Measurements from ENCODE around the gene OR11H6.
A peak's percentile ranks its signal among the peaks of the same experiment; 100 is the strongest.
"Not testable (repeated sequence)": the region's sequence is repeated elsewhere in the genome, so short reads cannot be mapped to it uniquely, and the experiment has no call there.

Gene OR11H6, protein sequence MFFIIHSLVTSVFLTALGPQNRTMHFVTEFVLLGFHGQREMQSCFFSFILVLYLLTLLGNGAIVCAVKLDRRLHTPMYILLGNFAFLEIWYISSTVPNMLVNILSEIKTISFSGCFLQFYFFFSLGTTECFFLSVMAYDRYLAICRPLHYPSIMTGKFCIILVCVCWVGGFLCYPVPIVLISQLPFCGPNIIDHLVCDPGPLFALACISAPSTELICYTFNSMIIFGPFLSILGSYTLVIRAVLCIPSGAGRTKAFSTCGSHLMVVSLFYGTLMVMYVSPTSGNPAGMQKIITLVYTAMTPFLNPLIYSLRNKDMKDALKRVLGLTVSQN

DNA sequence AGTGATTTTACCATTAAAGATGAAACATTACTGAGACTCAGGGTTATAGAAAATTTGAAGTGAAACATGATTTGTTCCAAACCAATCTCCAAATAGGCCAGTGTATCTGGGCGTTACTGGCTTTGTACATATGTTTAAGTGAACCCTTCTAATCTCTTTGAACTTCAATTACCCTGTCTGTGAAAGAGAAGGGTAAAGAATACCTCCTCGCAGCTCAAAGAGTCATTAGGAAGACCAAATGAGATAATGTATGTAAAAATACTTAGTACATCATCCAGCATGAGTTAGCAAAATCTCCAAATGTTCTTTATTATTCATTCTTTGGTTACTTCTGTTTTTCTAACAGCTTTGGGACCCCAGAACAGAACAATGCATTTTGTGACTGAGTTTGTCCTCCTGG, at the start of gene OR11H6:
TSS of gene OR11H6 (plus strand) at position 301 of the 400 bp plus-strand sequence. CDS start at position 301, 0 bp downstream.
- no peak for DNase-seq (ENCODE audit: low read depth)

DNA sequence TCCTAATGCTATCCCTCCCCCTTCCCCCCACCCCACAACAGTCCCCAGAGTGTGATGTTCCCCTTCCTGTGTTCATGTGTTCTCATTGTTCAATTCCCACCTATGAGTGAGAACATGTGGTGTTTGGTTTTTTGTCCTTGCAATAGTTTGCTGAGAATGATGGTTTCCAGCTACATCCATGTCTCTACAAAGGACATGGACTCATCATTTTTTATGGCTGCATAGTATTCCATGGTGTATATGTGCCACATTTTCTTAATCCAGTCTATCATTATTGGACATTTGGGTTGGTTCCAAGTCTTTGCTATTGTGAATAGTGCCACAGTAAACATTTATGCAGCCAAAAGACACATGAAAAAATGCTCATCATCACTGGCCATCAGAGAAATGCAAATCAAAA, 49.3 kb upstream of the OR11H6 start:
- not testable (repeated sequence) for DNase-seq (ENCODE audit: low read depth)

DNA sequence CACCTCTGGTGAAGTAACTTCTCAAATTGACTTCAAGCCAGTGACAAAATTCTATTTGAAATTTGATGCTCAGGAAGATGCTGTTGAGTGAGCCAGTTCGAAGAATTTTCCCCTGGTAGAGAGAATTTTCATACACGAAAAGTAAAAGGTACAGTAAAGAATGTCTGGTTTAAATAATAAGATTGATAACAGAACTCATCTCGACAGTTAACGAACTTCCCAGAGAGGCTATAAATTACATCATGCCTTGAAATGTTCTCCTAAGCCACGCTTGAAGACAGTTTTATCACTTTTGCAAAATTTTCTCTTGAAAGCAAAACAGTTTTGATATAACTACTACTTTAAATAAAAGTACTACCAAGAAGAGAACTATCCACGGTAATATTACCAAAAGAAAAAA, 47.2 kb upstream of the OR11H6 start:
- DNase-seq (ENCODE audit: low read depth), result no peak

DNA sequence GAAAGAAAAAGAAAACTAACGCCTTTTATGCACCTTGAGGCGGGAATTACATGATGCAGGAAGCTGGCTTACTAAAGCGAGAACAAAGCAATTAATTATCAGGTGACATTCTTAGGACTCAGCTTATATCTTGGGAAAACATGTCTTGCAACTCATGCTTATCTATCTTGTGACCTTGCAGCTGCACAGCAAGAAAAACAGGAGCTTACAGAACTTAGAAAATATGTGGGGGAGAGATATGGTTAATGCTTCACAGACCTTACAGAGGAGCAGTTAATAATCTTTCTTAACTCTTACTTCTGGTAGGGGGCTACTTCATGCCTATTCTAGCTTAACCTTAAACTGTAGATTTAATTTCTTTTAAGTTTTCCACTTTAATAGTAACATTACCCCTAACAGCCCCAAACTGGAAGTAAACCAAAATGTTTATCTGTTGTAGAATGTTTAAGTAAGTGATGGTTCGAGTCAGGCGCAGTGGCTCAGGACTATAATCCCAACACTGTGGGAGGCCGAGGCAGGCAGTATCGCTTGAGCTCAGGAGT, 46.0 kb upstream of the OR11H6 start:
- DNase-seq (ENCODE audit: low read depth), result no peak

DNA sequence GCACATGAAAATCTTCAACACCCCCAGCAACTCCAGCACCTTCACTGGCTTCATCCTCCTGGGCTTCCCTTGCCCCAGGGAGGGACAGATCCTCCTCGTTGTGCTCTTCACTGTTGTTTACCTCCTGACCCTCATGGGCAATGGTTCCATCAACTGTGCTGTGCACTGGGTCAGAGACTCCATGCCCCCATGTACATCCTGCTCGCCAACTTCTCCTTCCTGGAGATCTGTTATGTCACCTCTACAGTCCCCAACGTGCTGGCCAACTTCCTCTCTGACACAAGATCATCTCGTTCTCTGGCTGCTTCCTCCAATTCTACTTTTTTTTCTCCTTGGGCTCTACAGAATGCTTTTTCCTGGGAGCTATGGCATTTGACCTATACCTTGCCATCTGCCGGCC, 44.3 kb upstream of the OR11H6 start:
- DNase-seq (ENCODE audit: low read depth), result no peak

DNA sequence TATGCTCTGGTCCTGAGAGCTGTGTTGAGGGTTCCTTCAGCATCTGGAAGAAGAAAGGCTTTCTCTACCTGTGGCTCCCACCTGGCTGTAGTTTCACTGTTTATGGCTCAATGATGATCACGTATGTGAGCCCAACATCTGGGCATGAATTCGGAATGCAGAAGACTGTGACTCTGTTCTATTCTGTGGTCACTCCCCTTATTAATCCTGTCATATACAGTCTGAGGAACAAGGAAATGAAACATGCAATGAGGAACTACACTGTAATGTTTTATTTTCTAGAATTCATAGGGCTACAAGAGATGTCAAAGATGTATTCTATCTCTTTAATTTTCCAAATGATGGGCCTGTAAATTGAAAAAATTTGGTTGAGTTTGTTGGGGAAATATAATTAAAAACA, 43.6 kb upstream of the OR11H6 start:
- DNase-seq (ENCODE audit: low read depth), result no peak

DNA sequence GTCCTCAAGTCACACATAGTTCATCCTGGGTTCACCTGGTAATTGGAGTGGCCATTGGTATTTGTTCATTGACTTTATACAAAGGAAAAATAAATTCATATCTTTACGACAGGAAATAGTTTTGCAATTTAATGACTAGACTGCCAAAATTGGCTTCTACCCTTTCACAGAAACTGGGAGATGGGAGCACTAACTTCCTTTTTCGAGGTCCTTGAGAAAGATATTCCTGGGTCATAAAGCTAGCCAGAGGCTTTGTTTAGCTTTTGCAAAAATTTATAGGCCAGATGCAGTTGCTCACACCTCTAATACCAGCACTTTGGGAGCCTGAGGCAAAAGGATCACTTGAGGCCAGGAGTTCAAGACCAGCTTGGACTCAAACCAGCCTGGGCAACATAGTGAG, 43.0 kb upstream of the OR11H6 start:
- no peak for DNase-seq (ENCODE audit: low read depth)

DNA sequence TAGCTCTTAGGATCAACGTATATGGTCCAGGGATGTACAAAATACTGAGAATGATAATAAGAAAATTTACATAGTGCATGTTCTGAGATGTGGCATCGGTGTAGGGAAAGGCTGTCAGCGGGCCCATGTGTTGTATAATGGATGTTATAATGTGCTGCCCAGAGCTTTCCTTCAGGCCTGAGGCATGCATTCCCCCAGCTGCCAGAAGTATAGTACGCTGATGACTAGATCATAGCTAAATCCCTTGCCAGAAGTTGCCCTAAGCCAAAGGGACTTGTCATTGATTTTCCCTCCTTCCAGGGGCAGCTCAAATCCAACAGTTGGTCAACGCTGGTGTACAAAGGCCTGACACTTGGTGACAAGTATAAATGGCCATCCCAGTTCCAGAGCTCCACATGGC, 39.3 kb upstream of the OR11H6 start:
- no peak for DNase-seq (ENCODE audit: low read depth)

DNA sequence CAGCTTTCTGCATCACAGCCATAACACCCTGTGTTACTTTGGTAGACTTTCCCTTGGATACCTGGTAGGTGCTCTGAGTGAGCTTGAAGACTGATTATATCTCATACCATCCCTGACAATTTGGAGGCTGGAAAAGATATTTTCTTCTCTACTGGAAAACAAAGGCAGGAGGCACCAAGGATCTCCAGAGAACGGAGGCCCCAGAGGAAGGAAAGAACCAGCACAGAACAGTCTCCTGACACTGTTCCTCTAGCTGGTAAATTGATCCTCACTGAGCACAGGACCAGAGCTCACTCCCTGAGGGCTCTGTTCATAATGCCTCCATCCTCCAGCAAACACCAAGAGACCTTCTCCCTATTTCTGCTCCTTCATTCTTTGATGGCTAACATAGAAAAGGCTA, 32.9 kb upstream of the OR11H6 start, which contains the start of gene OR11G2:
TSS of gene OR11G2 (plus strand) at position 301 of the 400 bp plus-strand sequence. CDS start 6,542 bp downstream, outside the sequence.
- DNase-seq (ENCODE audit: low read depth), result no peak

DNA sequence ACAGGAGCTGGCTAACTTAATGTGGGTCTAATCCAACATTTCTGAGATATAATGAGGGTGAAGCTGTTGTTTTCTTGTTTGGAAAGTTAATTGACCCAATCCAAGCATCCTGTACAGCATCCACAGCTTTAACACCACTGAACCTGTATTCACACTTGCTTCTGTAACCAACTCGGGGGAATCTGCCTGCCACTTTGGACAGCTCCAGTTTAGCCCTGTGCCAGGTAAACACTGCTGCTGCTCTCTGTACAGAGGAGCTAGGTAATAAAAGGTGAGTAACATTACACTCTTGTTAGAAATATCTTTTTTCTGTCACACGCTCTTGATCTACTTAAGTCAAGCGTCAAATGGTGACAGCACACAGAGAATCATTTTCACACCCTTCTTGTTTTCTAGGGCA, 32.1 kb upstream of the OR11H6 start:
- DNase-seq (ENCODE audit: low read depth), result no peak

DNA sequence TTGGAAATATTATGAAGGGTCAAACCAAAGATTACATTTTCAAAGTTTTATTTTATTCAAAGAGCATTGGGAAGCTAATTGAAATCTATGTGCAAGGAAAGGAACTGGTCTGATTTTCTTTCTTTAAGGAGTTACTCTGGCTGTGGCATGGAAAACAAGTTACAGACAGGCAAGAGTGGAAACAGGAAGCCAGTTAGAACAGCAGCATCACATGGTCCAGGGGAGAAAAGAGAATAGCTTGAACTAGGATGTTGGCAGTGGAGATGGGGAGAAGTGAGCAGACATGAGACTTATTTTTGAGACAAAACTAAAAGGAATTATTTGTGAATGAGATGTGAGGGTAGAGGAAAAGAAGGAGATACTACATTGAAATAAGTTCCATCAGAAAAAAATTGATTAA, 29.4 kb upstream of the OR11H6 start:
- no peak for DNase-seq (ENCODE audit: low read depth)

DNA sequence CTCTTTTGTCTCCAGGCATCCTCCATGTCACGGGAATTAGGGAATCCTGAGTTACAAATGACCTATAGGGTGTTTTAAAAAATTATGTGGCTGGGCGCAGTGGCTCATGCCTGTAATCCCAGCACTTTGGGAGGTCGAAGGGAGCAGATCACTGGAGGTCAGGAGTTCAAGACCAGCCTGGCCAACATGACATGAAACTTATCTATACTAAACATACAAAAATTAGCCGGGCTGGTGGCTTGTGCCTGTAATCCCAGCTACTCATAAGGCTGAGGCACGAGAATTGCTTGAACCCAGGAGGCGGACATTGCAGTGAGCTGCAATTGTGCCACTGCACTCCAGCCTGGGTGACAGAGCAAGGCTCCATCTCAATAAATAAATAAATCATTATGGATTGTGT, 28.3 kb upstream of the OR11H6 start:
- not testable (repeated sequence) for DNase-seq (ENCODE audit: low read depth)

DNA sequence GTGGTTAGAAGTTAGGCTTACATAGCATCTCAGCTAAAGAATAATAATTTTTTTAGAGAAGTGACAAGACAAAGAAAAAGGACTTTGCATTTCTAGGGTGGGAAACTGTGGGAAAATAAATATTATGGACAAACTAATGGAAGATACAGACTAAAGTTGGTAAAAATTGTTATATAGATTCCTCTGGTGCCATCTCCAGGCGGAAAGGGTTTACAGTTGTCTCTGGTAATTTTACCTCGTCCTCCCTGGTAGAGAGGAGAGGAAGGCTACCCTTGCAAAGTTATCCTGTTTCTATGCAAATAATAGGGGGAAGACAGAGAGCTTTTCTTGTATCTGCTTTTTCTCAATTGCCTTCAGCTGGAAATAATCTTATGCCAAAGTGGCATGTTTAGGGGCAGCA, 27.6 kb upstream of the OR11H6 start:
- no peak for DNase-seq (ENCODE audit: low read depth)

DNA sequence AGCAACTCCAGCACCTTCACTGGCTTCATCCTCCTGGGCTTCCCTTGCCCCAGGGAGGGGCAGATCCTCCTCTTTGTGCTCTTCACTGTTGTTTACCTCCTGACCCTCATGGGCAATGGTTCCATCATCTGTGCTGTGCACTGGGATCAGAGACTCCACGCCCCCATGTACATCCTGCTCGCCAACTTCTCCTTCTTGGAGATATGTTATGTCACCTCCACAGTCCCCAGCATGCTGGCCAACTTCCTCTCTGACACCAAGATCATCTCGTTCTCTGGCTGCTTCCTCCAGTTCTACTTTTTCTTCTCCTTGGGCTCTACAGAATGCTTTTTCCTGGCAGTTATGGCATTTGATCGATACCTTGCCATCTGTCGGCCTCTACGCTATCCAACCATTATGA, 26.1 kb upstream of the OR11H6 start:
- no peak for DNase-seq (ENCODE audit: low read depth)

DNA sequence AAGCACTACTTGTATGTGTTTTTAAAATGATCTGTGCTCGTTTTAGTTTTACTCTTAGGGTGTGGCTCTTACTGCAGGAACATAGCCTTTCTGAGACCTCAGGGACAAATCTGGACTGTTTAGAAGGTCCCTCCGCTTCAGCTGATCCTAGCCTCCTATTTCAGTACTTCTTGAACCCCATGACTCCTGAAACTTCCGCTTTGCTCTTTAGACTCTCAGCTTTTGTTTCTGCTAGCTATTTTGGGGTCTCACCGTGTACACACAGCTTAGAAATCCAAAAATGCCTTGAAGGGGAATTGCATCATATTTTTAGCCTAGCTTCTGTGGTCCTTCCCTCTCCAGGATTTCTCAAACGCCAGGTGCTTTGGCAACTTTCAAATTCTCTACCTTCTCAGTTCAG, 24.5 kb upstream of the OR11H6 start:
- DNase-seq (ENCODE audit: low read depth), result no peak

DNA sequence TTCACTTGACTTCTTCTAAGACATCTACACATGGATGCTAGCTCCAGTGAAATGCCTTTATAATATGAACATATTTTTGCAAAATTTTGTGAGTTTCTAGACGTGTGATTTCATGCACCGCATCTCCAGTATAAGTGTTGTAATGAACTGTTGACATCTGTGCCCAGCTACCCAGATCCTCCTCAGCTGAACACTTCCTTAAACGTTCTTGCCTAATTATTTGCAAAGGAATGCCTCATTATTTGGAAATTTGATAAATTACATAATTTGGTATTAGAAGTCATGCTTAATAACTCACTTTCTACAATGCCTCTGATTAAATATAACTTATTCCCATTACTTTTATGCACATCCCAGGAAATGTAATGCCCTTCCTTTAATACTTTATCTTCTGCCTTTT, 18.8 kb upstream of the OR11H6 start:
- DNase-seq (ENCODE audit: low read depth), result no peak

DNA sequence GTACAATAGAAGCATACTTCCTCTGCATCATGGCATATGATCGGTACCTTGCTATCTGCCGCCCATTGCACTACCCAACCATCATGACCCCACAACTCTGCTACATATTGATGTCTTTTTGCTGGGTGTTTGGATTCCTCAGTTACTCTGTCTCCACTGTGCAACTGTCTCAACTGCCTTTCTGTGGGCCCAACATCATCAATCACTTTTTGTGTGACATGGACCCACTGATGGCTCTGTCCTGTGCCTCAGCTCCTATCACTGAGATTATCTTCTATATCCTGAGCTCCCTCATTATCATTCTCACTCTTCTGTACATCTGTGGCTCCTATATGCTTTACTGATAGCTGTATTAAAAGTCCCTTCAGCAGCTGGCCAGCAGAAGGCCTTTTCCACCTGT, 13.9 kb upstream of the OR11H6 start:
- no peak for DNase-seq (ENCODE audit: low read depth)

DNA sequence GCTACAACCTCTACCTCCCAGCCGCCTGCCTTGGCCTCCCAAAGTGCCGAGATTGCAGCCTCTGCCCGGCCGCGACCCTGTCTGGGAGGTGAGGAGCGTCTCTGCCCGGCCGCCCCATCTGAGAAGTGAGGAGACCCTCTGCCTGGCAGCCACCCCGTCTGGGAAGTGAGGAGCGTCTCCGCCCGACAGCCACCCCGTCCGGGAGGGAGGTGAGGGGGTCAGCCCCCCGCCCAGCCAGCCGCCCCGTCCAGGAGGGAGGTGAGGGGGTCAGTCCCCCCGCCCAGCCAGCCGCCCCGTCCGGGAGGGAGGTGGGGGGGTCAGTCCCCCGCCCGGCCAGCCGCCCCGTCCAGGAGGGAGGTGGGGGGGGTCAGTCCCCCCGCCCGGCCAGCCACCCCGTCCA, 11.1 kb upstream of the OR11H6 start:
- not testable (repeated sequence) for DNase-seq (ENCODE audit: low read depth)

DNA sequence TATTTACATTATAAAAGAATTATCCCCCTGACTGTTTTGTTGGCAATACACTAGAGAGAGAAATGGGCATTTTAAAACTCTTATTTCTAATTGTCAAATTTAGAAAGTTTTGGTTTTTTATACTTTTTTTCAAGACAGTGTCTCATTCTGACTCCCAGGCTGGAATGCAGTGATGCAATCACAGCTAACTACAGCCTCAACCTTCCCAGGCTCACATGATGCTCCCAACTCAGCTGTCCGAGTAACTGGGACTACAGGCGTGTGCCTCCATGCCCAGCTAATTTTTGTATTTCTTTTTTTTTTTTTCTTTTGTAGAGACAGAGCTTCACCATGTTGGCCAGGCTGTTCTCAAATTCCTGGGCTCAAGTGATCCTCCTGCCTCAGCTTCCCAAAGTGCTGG, 8.3 kb upstream of the OR11H6 start:
- DNase-seq (ENCODE audit: low read depth), result peak; percentile 7

DNA sequence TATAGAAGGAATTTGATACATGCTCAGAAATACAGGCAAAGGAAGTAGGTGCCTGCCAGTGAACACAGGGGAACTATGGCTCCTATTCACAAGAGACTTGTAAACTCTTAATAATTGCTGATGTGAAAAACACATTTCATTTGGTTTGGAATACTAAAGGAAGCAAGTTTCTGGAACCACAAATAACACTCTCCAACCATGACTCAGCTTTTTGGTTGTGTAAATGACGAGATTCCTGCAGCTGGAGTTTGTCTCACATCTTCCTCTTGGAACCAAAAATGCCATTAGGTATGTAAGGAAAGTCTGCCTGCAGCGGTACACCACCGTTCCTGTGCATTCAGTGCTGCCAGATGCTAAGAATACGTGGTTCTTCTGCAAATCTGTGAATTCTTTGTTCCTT, 4.5 kb upstream of the OR11H6 start:
- no peak for DNase-seq (ENCODE audit: low read depth)

DNA sequence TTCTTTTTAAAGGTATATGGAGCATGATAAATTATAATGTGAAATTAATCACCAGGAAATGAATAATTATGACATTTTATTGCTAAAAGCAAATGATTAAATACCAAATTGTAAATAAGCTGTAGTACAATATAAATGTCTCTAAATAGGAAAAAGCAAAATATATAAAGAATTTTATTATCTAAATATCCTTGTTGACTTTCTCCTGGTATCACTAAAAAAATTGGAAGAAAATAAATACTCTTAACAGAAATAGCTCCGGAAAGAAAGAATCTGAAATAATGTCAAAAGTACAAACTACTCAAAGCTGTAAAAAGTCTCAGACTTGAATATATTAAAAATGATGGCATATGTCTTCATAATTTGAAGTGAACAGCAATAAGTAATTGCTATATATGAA, 5.2 kb downstream of the OR11H6 start, which contains the start of gene OR11H7:
TSS of gene OR11H7 (plus strand) at position 301 of the 400 bp plus-strand sequence.
- no peak for DNase-seq (ENCODE audit: low read depth)

DNA sequence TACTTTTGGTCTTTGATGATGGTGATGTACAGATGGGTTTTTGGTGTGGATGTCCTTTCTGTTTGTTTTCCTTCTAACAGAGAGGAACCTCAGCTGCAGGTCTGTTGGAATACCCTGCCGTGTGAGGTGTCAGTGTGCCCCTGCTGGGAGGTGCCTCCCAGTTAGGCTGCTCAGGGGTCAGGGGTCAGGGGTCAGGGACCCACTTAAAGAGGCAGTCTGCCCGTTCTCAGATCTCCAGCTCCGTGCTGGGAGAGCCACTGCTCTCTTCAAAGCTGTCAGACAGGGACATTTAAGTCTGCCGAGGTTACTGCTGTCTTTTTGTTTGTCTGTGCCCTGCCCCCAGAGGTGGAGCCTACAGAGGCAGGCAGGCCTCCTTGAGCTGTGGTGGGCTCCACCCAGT, 11.9 kb downstream of the OR11H6 start:
- not testable (repeated sequence) for DNase-seq (ENCODE audit: low read depth)

DNA sequence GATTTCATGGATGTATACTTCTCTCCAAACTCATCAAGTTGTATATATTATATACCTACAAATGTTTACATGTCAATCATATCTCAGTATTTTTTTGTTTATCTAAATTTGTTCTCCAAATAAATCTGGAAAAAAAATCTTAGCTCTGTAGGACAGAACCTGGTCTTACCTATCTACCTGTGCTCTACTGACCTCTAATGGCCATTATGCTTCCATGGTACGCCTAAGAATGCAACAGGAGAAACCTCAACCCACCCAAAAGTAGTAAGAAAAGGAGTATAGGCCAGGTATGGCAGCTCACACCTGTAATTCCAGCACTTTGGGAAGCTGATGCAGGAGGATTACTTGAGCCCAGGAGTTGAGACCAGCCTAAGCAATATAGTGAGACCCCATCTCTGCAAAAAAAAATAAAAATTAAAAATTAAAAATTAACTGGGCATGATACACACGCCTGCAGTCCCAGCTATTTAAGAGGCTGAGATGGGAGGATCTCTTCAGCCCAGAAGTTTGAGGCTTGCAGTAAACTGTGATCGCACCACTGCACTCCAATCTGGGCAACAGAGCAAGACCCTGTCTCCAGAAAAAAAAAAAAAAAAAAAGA, 24.2 kb downstream of the OR11H6 start:
- DNase-seq (ENCODE audit: low read depth), result no peak

All from iris pigment epithelial cell (primary cell).